MM.1S (cell line): Measurements from ENCODE around the gene LHFPL2.
"Not testable (repeated sequence)": the region's sequence is repeated elsewhere in the genome, so short reads cannot be mapped to it uniquely, and the experiment has no call there.

ENCODE experiments used
- DNase-seq: peaks from one replicate; pipeline ENCODE4 v3.0.0-alpha.2; 2015
- H2AFZ ChIP-seq: fragments of 300-600 bp; sonication (generic); 2 replicates; pipeline ENCODE4 v1.6.0; 2016; ENCODE audit warnings: antibody characterized with exemption, low read length
- H3F3A ChIP-seq: fragments of 300-600 bp; sonication (generic); 2 replicates; pipeline ENCODE4 v1.6.1; 2016; ENCODE audit warnings: mild to moderate bottlenecking, antibody characterized with exemption, low read length, moderate library complexity, mixed read lengths; ENCODE audit not compliant: insufficient read depth
- H3K27ac ChIP-seq: fragments of 300-600 bp; sonication (generic); 2 replicates; pipeline ENCODE4 v1.5.1; 2016; ENCODE audit warnings: mild to moderate bottlenecking, low read length
- H3K27me3 ChIP-seq: fragments of 300-600 bp; sonication (generic); replicated peaks from 2 replicates; pipeline ENCODE4 v1.6.0; 2016; ENCODE audit warnings: low read length; ENCODE audit not compliant: insufficient read depth
- H3K36me3 ChIP-seq: fragments of 300-600 bp; sonication (generic); replicated peaks from 2 replicates; pipeline ENCODE4 v1.6.1; 2016; ENCODE audit warnings: mild to moderate bottlenecking, low read length, mixed read lengths; ENCODE audit not compliant: insufficient read depth
- H3K4me1 ChIP-seq: fragments of 300-600 bp; sonication (generic); 2 replicates; pipeline ENCODE4 v1.6.1; 2016; ENCODE audit warnings: low read length, mixed read lengths
- H3K4me2 ChIP-seq: fragments of 300-600 bp; sonication (generic); 2 replicates; pipeline ENCODE4 v1.6.0; 2016; ENCODE audit warnings: low read depth, low read length
- H3K4me3 ChIP-seq: fragments of 300-600 bp; sonication (generic); 2 replicates; pipeline ENCODE4 v1.5.1; 2016; ENCODE audit warnings: low read length, mixed read lengths
- H3K79me2 ChIP-seq: fragments of 300-600 bp; sonication (generic); 2 replicates; pipeline ENCODE4 v1.6.1; 2016; ENCODE audit warnings: mixed run types, low read length, mixed read lengths
- H3K9ac ChIP-seq: fragments of 300-600 bp; sonication (generic); 2 replicates; pipeline ENCODE4 v1.6.1; 2016; ENCODE audit warnings: low read length, mixed read lengths
- H3K9me2 ChIP-seq: fragments of 300-600 bp; sonication (generic); replicated peaks from 2 replicates; pipeline ENCODE4 v1.6.1; 2016; ENCODE audit warnings: mild to moderate bottlenecking, low read length, mixed read lengths; ENCODE audit not compliant: insufficient read depth
- H3K9me3 ChIP-seq: fragments of 300-600 bp; sonication (generic); replicated peaks from 2 replicates; pipeline ENCODE4 v1.6.1; 2016; ENCODE audit warnings: mild to moderate bottlenecking, low read length, mixed read lengths; ENCODE audit not compliant: insufficient read depth
- H4K20me1 ChIP-seq: fragments of 300-600 bp; sonication (generic); 2 replicates; pipeline ENCODE4 v1.6.1; 2016; ENCODE audit warnings: mild to moderate bottlenecking, low read length, moderate library complexity, mixed read lengths; ENCODE audit not compliant: insufficient read depth
- CTCF ChIP-seq: fragments of 300-600 bp; sonication (generic); IDR thresholded peaks from 2 replicates; pipeline ENCODE4 v1.5.1; 2016; ENCODE audit warnings: antibody characterized with exemption, low read length, mixed read lengths
- EZH2 ChIP-seq: fragments of 300-600 bp; sonication (generic); optimal IDR thresholded peaks from 2 replicates; pipeline ENCODE3; 2017; ENCODE audit warnings: low read depth, mild to moderate bottlenecking, antibody characterized with exemption, low read length, mixed read lengths
- EZH2phosphoT487 ChIP-seq: fragments of 300-600 bp; sonication (generic); IDR thresholded peaks from 2 replicates; pipeline ENCODE4 v1.6.1; 2018; ENCODE audit warnings: antibody characterized with exemption, low read length

LHFPL2 gene

GRCh38 chr5:78622302-78622971 is 26.1 kb downstream of the LHFPL2 start:
- no peak for TF ChIP-seq CTCF
- TF ChIP-seq EZH2phosphoT487: no peak
- no peak for TF ChIP-seq EZH2
- H3K79me2 ChIP-seq: no peaks in the 10 kb centered on the region
- no peaks in the 10 kb centered on the region for H3K36me3 ChIP-seq
- H4K20me1 ChIP-seq: no peaks in the 10 kb centered on the region
- H3K9me3 ChIP-seq: no peaks in the 10 kb centered on the region
- H2AFZ ChIP-seq: no peak overlapping the region
- DNase-seq: no peak
- H3K4me2 ChIP-seq: no peak overlapping the region
- H3K27me3 ChIP-seq: no peaks in the 10 kb centered on the region
- H3K4me3 ChIP-seq: no peak overlapping the region
- no peaks in the 10 kb centered on the region for H3F3A ChIP-seq
- H3K27ac ChIP-seq: no peak overlapping the region
- no peak overlapping the region for H3K9ac ChIP-seq
- H3K4me1 ChIP-seq: no peaks in the 10 kb centered on the region
- no peaks in the 10 kb centered on the region for H3K9me2 ChIP-seq

- H3K27ac ChIP-seq: no peak overlapping the region
- no peak overlapping the region for H3K9ac ChIP-seq
- no peaks in the 10 kb centered on the region for H4K20me1 ChIP-seq
- no peak overlapping the region for H2AFZ ChIP-seq
- no peak overlapping the region for H3K4me3 ChIP-seq
- H3K9me3 ChIP-seq: no peaks in the 10 kb centered on the region
- DNase-seq: no peak
- no peaks in the 10 kb centered on the region for H3F3A ChIP-seq
- no peaks in the 10 kb centered on the region for H3K79me2 ChIP-seq
- H3K4me2 ChIP-seq: no peak overlapping the region
- H3K36me3 ChIP-seq: no peaks in the 10 kb centered on the region
- no peaks in the 10 kb centered on the region for H3K4me1 ChIP-seq
- TF ChIP-seq EZH2phosphoT487: no peak
- no peak for TF ChIP-seq CTCF
- no peaks in the 10 kb centered on the region for H3K27me3 ChIP-seq
- H3K9me2 ChIP-seq: no peaks in the 10 kb centered on the region
These were observed 27.3 kb downstream of the LHFPL2 start for GRCh38 chr5:78621291-78621738.

GRCh38 chr5:78620119-78620518 is 28.5 kb downstream of the LHFPL2 start:
- H3F3A ChIP-seq, H3K4me2 ChIP-seq, H4K20me1 ChIP-seq, H3K9me3 ChIP-seq, H3K79me2 ChIP-seq, H3K4me3 ChIP-seq, H2AFZ ChIP-seq, H3K4me1 ChIP-seq, H3K27ac ChIP-seq, DNase-seq, H3K9ac ChIP-seq, H3K36me3 ChIP-seq, H3K9me2 ChIP-seq, H3K27me3 ChIP-seq: not testable (repeated sequence)

GRCh38 chr5:78618303-78618702 is 30.3 kb downstream of the LHFPL2 start:
- no peak overlapping the region for H3K4me3 ChIP-seq
- no peaks in the 10 kb centered on the region for H3K27me3 ChIP-seq
- no peaks in the 10 kb centered on the region for H3F3A ChIP-seq
- H3K4me2 ChIP-seq: no peak overlapping the region
- no peaks in the 10 kb centered on the region for H3K4me1 ChIP-seq
- no peak overlapping the region for H3K27ac ChIP-seq
- TF ChIP-seq EZH2phosphoT487: no peak
- no peak for TF ChIP-seq EZH2
- TF ChIP-seq CTCF: no peak
- H3K9me2 ChIP-seq: no peaks in the 10 kb centered on the region
- no peak for DNase-seq
- H3K79me2 ChIP-seq: no peaks in the 10 kb centered on the region
- no peaks in the 10 kb centered on the region for H3K9me3 ChIP-seq
- no peaks in the 10 kb centered on the region for H4K20me1 ChIP-seq
- H2AFZ ChIP-seq: no peak overlapping the region
- H3K36me3 ChIP-seq: no peaks in the 10 kb centered on the region
- H3K9ac ChIP-seq: no peak overlapping the region
